Stimulated activated CD4-positive, alpha-beta T cell treated with anti-CD3 and anti-CD28 coated beads, Interleukin-1b, Interleukin-23, amount 100 ng/mL, for 48 hours (primary cell): ENCODE measurements around the gene KLF2.
"Not testable (repeated sequence)": the region's sequence is repeated elsewhere in the genome, so short reads cannot be mapped to it uniquely, and the experiment has no call there.

Experiments
- DNase-seq: peaks from one replicate; pipeline ENCODE4 v3.0.0-alpha.2; 2020

The KLF2 gene

GRCh38 chr19:16338470-16339360 lies 14.1 kb downstream of the KLF2 start:
- DNase-seq, result peak; percentile 74

GRCh38 chr19:16339361-16339725 lies 14.7 kb downstream of the KLF2 start:
- no peak for DNase-seq

GRCh38 chr19:16340092-16340491 lies 15.5 kb downstream of the KLF2 start:
- DNase-seq, result no peak

- DNase-seq, result no peak
These were observed 16.0 kb downstream of the KLF2 start for GRCh38 chr19:16340654-16341053.

- DNase-seq, result peak; percentile 79
These were observed 17.5 kb downstream of the KLF2 start for GRCh38 chr19:16342002-16342715.

- DNase-seq, result no peak
These were observed 18.5 kb downstream of the KLF2 start for GRCh38 chr19:16343156-16343555.

- DNase-seq, result no peak
These were observed 20.8 kb downstream of the KLF2 start for GRCh38 chr19:16345457-16345856.

- not testable (repeated sequence) for DNase-seq
These were observed 22.5 kb downstream of the KLF2 start for GRCh38 chr19:16347099-16347498.

- DNase-seq, result no peak
These were observed 23.1 kb downstream of the KLF2 start for GRCh38 chr19:16347706-16348105.

GRCh38 chr19:16349551-16350152 lies 25.0 kb downstream of the KLF2 start:
- DNase-seq, result no peak

- DNase-seq, result no peak
These were observed 26.6 kb downstream of the KLF2 start for GRCh38 chr19:16351133-16351809.

- DNase-seq, result no peak
These were observed 30.8 kb downstream of the KLF2 start for GRCh38 chr19:16355293-16356043.

- DNase-seq, result no peak
These were observed 33.8 kb downstream of the KLF2 start for GRCh38 chr19:16358456-16358855.

GRCh38 chr19:16359074-16359473 lies 34.4 kb downstream of the KLF2 start:
- DNase-seq, result no peak

GRCh38 chr19:16359964-16360363 lies 35.3 kb downstream of the KLF2 start:
- no peak for DNase-seq

GRCh38 chr19:16360738-16361137 lies 36.1 kb downstream of the KLF2 start:
- no peak for DNase-seq

GRCh38 chr19:16361254-16361653 lies 36.6 kb downstream of the KLF2 start:
- DNase-seq, result no peak

GRCh38 chr19:16361926-16362325 lies 37.3 kb downstream of the KLF2 start:
- no peak for DNase-seq

GRCh38 chr19:16363133-16363851 lies 38.7 kb downstream of the KLF2 start:
- no peak for DNase-seq

GRCh38 chr19:16363852-16364230 lies 39.2 kb downstream of the KLF2 start:
- no peak for DNase-seq

- DNase-seq, result no peak
These were observed 39.7 kb downstream of the KLF2 start for GRCh38 chr19:16364231-16364865.
